Non-pigmented ciliary epithelial cell (primary cell): Measurements from ENCODE around the gene MTTP.
"Not testable (repeated sequence)": the region's sequence is repeated elsewhere in the genome, so short reads cannot be mapped to it uniquely, and the experiment has no call there.

ENCODE experiments used
- DNase-seq: peaks from one replicate; pipeline ENCODE4 v3.0.0-alpha.2; 2010; ENCODE audit warnings: low read depth

Gene MTTP

DNA sequence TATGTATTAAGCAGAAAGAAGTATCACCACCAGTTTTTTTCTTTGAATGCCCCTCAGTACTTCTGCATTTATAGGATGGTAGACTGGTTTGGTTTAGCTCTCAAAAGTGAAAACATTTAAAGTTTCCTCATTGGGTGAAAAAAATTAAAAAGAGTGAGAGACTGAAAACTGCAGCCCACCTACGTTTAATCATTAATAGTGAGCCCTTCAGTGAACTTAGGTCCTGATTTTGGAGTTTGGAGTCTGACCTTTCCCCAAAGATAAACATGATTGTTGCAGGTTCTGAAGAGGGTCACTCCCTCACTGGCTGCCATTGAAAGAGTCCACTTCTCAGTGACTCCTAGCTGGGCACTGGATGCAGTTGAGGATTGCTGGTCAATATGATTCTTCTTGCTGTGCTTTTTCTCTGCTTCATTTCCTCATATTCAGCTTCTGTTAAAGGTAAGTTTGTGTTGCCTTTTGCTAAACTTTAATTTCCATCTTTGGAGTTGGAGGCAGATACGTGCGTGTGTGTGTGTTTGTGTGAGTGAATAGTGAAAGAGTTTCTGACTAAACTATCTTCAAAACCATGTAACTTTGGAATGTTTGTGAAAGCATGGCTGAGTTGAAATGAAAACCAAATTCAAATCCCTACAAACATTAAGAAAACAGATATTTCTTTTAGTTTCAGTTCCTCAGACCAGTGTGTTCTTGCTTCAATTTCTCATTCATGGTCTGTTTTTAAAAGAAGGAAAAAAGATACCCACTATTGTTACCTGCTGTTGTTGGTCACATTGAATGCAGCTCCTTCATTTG is at the start of gene MTTP:
Gene MTTP, plus strand, starts transcription at position 295 of the 795 bp plus-strand sequence. Its CDS starts 86 bp downstream, at position 381.
- no peak for DNase-seq

DNA sequence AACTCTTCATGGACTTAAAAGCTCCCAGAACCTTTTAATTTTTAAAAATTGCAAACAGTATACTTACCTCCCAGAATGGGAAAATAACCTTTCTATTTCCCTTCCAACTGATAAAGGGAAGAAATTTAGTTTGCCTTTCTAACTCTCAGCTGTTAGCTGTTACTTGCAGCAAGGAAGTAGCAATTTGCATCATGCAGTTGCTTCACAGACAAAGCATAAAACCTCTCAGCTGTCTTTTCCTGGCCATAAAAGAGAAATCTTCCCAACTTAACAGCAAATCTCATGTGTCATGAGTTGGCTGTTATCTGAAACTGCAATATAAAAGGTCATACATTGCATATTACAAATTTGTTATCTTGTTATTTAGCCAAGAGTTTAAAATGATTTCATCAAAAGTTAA is 45.4 kb upstream of the MTTP start:
- no peak for DNase-seq

DNA sequence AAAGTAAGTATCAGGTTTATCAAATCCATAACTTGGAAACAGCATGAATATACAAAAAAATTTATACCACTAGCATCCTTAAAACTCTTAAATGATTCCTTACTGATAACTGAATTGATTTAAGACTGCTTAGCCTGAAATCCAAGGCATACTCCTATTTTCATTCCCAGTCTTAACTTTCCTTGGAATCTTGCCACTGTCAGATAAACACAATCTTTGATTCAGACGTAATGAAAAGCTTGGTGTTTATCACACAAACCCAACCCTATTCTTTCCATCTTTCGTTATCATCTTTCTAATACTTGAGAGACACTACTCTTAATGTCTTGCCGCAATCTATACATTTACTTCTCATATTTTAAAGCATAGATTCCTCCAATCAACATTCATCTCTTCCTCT is 44.7 kb upstream of the MTTP start:
- no peak for DNase-seq

DNA sequence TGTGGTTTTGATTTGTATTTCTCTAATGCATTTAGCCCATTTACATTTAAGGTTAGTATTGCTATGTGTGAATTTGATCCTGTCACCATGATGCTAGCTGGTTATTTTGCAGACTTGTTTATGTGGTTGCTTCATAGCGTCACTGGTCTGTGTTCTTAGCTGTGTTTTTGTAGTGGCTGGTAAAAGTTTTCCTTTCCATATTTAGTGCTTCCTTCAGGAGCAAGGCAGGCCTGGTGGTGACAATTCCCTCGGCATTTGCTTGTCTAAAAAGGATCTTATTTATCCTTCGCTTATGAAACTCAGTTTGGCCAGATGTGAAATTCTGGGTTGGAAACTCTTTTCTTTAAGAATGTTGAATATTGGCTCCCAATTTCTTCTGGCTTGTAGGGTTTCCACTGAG is 39.9 kb upstream of the MTTP start:
- not testable (repeated sequence) for DNase-seq

DNA sequence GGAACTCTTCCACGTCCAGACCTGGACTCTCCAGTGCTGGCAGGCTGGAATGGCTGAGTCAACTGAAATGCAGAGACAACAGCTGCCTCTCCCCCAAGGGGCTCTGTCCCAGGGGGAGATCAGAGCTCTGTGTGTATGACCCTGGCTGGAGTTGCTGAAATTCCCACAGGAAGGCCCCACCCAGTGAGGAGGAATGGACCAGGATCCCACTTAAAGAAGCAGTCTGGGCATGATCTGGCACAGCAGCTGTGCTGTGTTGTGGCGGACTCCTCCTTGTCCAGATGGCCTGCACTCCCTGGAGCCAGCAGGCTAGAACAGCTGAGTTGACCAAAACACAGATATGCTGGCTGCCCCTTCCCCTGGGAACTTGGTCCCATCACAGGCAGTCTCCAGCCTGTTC is 38.4 kb upstream of the MTTP start:
- no peak for DNase-seq

DNA sequence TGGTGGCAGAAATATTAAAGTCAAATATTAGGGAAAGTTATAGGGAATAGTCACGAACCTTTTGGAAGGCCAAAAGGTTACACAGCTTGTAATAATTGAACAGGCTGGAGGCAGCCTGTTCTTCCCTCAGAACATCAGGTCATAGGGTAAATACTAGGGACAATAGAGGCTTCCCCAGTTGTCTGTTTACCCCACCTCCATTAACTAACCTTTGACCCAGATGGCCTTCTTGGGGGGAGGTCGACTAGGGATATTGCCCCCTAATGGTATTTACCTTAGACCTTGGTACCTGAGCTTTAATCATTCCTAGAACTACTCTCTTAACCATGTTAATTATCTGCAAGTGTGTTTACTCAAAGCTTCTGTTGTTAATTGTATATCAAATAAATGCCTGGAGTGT is 37.8 kb upstream of the MTTP start:
- DNase-seq = no peak

DNA sequence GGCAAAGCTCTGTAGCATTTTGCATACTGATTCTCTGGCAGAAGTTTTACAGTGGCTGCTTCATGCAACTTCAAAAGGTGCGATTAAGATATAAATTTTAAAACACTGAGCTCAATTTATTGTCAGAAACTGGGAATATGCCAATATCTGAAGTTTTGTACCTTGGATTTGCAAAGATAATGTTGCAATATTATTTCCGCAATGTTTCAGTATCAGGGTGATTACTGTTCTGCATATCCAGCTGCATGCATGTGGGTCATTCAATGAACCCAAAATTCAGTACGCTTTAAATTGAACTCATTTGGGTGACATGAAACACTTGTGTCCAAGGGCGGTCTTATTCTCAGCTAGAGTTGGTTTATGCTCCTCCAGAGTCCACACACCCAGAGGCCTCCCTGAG is 37.0 kb upstream of the MTTP start:
- DNase-seq = no peak

DNA sequence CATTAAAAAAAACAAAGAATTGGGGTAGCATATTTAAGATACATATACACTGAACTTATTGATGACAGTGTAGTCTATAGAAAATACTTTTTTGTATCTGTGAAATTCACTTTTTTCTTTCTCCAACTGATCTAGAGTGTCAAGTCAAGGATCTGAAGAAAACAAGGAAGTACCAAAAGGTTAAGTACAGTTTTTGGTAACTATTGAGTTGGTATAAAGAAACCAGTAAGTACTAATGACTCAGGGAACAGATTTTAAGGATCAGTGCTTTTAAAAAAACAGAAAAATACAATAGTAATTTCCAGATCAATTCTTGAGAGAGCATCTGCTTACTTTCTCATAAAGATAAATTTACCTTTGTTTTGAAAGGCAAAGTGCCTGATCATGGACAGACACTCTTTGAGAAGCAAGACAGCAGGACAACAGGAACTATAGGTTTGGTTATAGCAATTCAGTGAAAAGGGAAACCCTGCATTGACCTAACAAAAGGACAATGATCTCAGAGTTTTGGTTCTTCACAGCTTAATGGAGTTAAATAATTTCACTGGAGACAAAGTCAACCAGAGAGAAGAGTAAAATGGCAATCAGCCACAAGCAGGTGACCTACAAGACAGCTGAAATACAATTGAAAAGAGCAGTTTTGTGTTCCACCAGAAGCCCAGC is 34.2 kb upstream of the MTTP start:
- DNase-seq = no peak

DNA sequence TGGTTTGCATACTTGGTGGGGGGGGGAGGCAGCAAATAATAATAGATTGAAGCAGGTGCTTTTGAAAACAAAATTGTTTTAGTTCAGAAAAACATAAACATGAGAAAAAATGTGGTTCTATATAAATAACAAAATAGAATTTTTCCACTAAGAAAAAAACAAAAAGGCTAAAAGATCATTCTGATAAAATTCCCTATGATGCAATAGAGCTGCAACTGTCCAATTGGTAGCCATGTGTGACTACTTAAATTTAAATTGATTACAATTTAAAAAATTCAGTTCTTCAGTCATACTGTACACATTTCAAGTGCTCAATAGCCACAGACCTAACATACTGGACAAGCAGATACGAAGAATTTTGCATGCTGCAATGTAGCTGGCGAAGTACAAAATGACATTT is 21.8 kb upstream of the MTTP start:
- DNase-seq = no peak

DNA sequence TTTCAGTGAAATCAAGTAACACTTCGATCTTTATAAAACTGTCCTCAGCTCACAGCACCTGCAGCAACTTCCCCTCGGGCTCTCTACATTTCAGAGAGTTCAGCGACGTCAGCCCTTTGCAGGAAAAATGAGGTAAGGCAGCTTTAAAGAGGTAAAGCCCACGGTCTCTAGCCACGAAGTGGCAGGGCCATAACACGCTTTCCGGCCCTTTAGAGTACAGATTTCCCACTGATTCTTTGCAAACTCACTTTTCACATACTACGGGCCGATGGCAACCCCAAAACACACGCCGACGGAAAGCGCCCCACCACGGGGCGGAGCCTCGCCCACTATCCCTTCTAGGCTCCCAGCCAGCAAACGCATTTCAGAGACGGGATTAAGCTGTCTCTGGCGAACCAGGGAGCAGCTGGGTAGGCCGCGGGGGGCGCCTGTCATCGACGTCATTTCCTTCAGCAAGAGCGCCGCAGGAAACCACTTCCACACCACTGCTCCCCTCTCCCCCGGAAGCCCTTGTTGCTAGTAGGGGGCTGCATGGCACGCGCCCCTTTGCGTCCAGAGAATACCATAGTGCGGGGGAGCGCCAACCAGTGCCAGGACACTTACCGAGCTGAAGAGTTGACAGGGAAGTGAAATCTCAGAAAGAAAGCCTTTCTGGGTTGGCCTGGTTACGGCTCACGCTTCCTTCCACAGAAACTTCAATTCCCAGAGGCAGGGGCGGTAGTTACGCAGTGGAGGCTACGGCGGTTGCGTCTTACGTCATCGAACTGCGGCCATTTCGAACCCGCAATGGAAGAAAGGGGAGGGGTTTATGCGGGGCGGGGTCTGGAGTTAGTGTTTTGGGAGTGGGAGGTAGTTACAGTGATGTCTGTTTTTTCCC is 11.1 kb upstream of the MTTP start, which contains the start of gene TRMT10A:
Gene TRMT10A, minus strand, starts transcription at position 730 of the 877 bp plus-strand sequence. CDS start 4,701 bp downstream, outside the sequence.
- DNase-seq = peak; percentile 94

DNA sequence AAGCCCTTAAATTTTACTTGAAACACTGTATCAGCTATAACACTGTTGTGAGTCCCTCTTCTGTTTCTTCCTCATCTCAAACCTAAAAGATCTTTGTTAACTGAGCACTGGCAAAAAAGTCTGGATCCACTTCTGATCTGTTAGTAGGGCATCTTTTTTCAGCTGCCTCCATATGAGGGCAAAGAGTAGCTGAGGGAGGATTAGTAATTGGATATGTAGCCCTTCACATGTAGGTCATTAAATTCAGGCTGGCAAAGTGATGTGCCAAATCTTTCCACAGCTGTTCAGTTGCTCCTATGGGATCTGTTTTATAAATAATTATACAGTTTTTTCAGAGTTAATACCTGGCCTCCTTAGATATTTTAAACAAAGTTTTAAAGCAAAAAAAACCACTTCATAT is 9.7 kb upstream of the MTTP start:
- DNase-seq = no peak

DNA sequence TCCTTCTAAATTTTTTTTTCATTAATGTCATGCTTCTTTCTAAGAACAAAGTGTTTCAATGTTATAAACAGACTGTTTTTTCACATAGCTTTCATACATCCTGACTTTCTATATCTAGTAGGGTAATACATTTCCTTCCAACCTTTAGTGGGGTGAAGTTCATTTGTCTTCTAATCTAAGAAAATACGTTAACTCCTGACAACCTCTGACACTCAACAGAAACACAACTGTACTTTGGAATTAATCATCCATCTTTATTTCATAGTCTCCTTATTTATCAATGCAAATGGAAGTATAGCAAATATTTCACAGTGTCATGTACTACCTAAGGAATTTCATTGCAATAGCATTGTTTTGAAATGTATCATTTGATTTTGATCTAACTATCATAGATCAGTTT is 2.7 kb upstream of the MTTP start:
- no peak for DNase-seq

DNA sequence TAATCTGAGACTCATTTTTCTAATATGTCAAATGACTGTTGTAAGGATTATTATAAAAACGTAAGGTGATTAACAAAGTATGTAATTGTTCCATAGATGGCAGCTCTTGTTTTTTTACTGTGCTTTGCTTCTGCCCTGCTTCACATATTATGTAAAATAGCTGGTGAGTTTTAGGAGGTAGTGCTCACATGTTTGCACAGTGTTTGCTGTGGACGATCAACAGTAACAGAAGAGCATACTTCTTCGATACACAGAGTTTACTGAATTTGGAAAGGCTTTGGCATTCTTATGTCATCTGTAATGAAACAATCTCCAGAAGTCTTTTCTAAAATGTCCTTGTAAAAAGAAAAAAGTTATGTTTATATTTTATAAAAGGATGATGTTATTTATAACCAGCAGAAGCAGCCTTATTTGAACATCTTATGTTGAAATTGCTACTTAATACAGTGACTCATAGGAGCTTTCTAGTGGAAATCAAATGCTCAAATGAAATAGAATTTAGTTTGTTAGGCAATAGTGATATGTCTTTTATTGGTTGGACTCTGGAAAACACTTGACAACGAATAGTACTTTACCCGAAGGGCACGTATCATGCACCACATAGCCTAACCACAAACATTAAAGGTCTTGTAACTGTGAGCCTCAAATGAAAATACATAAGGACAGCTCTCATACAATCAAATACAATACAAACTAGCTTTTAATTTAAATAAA is 1.9 kb upstream of the MTTP start:
- no peak for DNase-seq

DNA sequence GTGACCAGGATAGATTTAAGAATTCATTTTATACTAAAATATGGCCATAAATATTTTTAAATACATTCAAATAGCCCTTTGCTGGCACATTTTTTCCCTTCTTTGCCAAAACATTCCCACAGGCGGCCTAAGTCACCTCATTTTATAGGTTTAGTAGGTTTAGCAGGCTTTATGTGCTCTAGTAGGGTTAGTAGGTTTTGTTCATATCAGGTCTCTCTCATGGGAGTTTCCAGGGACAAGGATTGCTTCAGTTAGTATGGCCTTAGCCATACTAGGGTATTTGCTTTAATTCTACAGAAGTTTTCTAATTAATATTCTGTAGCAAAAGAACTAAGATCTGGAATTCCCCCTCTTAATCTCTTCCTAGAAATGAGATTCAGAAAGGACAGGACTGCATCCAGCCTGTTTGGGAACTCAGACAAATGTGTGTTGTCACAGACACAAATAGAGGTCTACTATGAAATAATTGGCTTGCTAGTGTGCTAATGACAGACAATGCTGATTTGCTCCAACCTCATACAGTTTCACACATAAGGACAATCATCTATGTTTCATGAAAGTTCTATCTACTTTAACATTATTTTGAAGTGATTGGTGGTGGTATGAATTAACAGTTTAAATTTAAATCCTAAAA is 772 bp upstream of the MTTP start:
- no peak for DNase-seq

DNA sequence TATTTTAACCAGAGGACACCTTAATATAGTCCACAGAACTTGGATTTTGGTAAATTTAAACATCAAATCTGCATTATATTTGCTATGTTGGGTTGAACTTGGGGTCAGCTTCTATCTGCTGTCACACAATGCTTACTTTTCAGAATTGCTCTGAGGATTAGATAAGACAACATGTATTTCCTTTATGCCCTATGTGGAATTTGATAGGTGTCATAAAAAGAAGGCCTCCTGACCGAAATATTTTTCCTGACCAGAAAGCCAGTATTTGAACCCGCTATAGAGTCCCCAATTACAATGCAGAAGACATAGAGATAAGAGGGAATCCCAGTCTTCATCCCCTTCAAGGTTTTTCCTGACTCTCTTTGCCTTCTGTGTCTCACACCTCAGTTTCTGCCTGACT is 4.1 kb downstream of the MTTP start:
- no peak for DNase-seq

DNA sequence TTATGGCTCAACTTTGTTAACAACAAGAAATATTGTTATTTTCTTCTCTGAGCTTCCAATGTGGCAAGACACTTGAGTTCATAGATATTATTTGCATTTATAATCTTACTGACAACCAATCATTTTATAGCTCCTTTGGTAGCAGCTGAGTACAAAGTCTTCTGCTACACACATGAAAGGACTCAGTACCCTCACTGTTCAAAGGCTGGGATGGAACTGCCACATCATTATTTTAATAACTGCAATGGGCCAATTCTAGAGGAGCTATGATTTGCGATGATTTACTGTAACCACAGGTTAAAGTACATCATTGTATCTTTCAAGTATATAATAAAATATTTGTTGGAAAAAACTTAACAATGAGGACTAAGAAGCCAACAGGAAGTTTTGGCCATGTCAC is 10.9 kb downstream of the MTTP start:
- no peak for DNase-seq

DNA sequence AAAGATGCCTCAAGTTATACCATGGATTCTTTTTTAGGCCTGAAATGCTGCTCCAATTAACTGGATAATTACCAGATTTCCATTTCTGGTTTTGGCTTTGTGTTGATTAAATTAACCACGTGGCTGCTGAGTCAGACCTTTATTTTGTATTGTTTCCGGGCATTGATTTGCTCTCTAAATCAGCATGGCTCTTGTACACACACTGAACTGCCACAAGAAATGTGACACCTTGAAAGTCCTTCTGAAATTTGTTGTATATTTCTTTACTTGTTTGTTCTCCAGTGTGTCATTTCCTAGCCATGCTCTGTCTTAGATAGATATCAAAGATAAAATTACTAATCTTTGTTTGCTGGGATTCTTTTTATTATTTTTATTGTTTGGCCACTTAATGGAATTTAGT is 11.7 kb downstream of the MTTP start:
- DNase-seq = no peak

DNA sequence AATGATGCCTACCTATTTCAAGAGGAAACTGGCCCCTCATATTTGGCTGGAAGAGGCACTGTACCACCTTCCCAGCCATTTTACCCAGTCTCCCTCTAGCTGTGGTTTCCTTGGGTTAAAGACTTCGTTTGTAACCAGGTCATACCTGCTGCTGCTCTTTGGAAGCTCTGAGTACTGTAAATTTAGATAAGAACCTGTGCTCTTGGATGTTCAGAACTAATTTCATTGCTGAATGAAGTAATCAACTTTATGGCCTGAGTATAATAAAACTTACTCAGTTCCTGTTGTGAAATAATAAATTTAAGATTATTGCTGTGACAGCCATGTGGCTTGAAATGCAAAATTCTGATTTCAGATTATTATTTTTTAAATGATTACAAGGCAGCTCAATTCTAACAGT is 12.2 kb downstream of the MTTP start:
- DNase-seq = no peak

DNA sequence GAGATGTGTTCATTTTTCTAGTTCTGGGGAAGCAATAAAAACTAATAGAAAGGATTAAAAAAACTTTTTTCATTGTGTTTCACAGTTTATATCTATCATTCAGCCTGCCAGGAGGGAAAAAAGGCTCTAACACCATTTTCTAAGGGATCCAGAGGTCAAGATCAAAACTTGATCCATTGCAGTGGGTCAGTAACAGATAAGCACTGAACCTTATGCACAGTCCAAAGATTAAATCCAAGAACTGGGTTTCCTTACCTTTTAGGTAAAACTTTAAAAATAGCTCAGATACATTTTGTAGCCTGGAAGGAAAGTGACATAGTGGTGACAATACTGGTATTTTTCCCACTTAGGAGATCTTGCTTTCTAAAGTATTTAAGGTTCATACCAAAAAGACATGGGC is 12.7 kb downstream of the MTTP start:
- DNase-seq = no peak

DNA sequence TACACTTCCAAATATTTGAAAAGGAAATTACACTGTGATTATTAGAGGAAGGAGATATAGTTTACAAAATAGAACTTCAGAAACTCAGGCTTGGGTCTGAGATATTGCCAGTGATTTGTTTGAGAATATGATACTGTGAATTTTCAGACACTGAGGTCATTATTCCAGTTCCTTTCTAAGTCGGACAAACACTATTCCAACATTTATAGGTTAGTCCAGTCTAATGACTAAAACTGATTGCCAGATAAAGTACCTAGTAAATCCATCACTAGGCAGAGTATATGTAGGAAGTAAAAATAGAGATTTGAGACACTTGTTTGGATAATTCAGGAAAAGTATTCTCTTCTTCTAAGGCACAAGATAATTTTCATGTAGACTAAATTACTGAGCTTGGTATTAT is 13.2 kb downstream of the MTTP start:
- DNase-seq = no peak

DNA sequence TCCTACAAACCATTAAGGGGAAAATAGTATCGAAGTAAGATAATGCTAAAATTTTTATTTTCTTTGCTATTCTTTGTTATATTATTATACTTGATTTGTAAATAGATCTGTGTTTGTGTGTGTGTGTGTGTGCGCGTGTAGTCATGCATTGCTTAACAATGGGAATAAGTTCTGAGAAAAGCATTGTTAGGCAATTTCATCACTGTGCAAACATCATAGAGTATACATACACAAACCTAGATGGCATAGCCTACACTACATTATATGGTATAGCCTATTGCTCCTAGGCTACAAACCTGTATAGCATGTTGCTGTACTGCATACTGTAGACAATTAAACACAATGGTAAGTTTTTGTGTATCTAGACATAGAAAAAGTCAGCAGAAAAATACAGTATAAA is 17.1 kb downstream of the MTTP start:
- DNase-seq = no peak
